Ishikawa (cell line): ENCODE results near the gene CFTR.

Experiments used
- CEBPB ChIP-seq: IDR thresholded peaks from 2 replicates; pipeline ENCODE4 v1.6.1; 2012
- CREB1 ChIP-seq: IDR thresholded peaks from 2 replicates; pipeline ENCODE4 v1.6.1; 2012; ENCODE audit warnings: low read depth
- EGR1 ChIP-seq: IDR thresholded peaks from 2 replicates; pipeline ENCODE4 v1.6.1; 2012
- EP300 ChIP-seq: IDR thresholded peaks from 2 replicates; pipeline ENCODE4 v1.6.1; 2012; ENCODE audit warnings: borderline replicate concordance
- FOXM1 ChIP-seq: IDR thresholded peaks from 2 replicates; pipeline ENCODE4 v1.6.1; 2012; ENCODE audit warnings: low read depth, borderline replicate concordance
- MAX ChIP-seq: IDR thresholded peaks from 2 replicates; pipeline ENCODE4 v1.6.1; 2012
- NFIC ChIP-seq: IDR thresholded peaks from 2 replicates; pipeline ENCODE4 v1.6.1; 2012
- RAD21 ChIP-seq: IDR thresholded peaks from 2 replicates; pipeline ENCODE4 v1.6.1; 2012; ENCODE audit warnings: low read depth
- REST ChIP-seq: IDR thresholded peaks from 2 replicates; pipeline ENCODE4 v1.6.1; 2012; ENCODE audit warnings: low read depth, mild to moderate bottlenecking
- TAF1 ChIP-seq: IDR thresholded peaks from 2 replicates; pipeline ENCODE4 v1.6.1; 2012; ENCODE audit warnings: low read depth, mild to moderate bottlenecking
- TCF12 ChIP-seq: IDR thresholded peaks from 2 replicates; pipeline ENCODE4 v1.6.1; 2012; ENCODE audit warnings: low read depth
- TEAD4 ChIP-seq: IDR thresholded peaks from 2 replicates; pipeline ENCODE4 v1.6.1; 2012
- YY1 ChIP-seq: IDR thresholded peaks from 2 replicates; pipeline ENCODE4 v1.6.1; 2012; ENCODE audit warnings: low read depth
- ZBTB7A ChIP-seq: IDR thresholded peaks from 2 replicates; pipeline ENCODE4 v1.6.1; 2012; ENCODE audit warnings: low read depth
- TF ChIP-seq, protein P1 (sequence below): IDR thresholded peaks from 2 replicates; pipeline ENCODE4 v1.6.1; 2012

CFTR gene

DNA sequence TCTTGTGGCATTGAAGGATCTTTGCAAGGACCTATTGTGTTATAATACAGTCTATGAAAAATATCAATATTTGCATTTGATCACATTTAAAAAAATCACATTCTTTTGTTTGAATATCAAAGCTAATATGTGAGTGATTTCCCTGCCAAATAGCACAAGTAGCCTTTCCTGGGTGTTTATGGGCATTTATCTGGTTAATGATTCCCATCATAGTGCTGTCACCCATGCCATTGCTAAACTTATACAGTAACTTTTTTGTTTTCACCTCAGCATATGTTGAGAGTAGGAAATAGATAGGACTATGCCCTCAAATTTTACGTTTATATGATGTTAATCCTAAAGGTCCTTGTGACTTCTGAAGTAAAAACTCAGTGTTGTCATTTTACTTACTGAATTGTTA lies 136.9 kb downstream of the CFTR start:
- TF ChIP-seq EGR1, result no peak
- TF ChIP-seq, protein P1, sequence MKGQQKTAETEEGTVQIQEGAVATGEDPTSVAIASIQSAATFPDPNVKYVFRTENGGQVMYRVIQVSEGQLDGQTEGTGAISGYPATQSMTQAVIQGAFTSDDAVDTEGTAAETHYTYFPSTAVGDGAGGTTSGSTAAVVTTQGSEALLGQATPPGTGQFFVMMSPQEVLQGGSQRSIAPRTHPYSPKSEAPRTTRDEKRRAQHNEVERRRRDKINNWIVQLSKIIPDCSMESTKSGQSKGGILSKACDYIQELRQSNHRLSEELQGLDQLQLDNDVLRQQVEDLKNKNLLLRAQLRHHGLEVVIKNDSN, result no peak
- no peak for TF ChIP-seq TCF12
- no peak for TF ChIP-seq CREB1
- TF ChIP-seq FOXM1, result no peak
- no peak for TF ChIP-seq TAF1
- TF ChIP-seq EP300, result no peak
- no peak for TF ChIP-seq TEAD4
- TF ChIP-seq ZBTB7A, result no peak
- no peak for TF ChIP-seq NFIC
- no peak for TF ChIP-seq MAX
- no peak for TF ChIP-seq YY1
- no peak for TF ChIP-seq REST
- no peak for TF ChIP-seq RAD21
- no peak for TF ChIP-seq CEBPB

DNA sequence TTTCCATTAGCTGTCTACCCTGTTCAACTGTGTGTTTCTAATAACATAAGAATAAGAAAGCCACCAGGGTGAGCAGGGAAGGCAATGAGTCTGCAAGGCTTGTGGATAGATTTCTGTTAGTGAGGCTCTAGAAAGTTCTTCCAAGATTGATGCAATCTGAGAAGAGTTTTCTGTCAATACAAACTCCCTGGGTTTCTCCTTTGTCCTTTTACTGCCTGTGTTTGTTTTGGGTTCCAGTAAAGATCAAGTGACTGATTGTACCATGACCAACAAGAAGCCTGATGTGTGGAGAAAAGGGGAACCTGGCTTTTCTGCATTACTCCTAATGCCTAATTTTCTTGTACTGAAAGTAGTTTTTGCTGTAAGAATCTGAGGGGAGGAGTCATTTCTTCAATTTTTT lies 139.9 kb downstream of the CFTR start:
- TF ChIP-seq EGR1, result no peak

GRCh38 chr7:117621075-117621618 lies 141.3 kb downstream of the CFTR start:
- no peak for TF ChIP-seq YY1
- TF ChIP-seq MAX, result no peak
- no peak for TF ChIP-seq EP300
- TF ChIP-seq TCF12, result no peak
- TF ChIP-seq ZBTB7A, result no peak
- TF ChIP-seq, protein P1, result no peak
- no peak for TF ChIP-seq REST
- TF ChIP-seq CEBPB, result no peak
- TF ChIP-seq NFIC, result no peak
- TF ChIP-seq RAD21, result no peak
- no peak for TF ChIP-seq TAF1
- TF ChIP-seq TEAD4, result no peak
- no peak for TF ChIP-seq CREB1
- no peak for TF ChIP-seq FOXM1
- no peak for TF ChIP-seq EGR1

DNA sequence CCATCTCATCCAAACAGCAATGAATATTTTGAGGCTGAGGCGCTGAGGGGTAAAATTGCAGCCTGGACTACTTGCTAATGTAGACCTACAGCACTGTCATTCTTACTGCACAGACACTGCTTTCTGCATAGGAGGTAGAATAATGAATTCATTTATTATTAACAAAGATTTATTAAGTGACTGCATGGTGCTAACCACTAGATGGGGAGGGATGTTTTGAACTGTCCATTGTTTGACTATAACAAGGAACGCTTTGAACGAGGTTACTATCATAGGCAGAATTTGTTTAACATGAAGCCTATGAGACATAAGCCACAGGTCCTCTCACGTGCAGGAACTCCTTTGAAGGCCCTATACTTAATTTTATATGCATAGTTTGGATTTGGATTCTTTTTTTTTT lies 143.8 kb downstream of the CFTR start:
- TF ChIP-seq CEBPB (no peak), EP300 (no peak)
- TF ChIP-seq, protein P1, result no peak

- TF ChIP-seq RAD21, result no peak
- TF ChIP-seq ZBTB7A, result no peak
- no peak for TF ChIP-seq REST
- no peak for TF ChIP-seq YY1
- no peak for TF ChIP-seq MAX
- no peak for TF ChIP-seq TEAD4
- TF ChIP-seq TCF12, result no peak
- TF ChIP-seq NFIC, result no peak
- no peak for TF ChIP-seq CREB1
- no peak for TF ChIP-seq EP300
- TF ChIP-seq FOXM1, result no peak
- no peak for TF ChIP-seq EGR1
- TF ChIP-seq TAF1, result no peak
- TF ChIP-seq CEBPB, result no peak
- TF ChIP-seq, protein P1, result no peak
These were observed 150.7 kb downstream of the CFTR start for GRCh38 chr7:117630501-117630900.
